Stimulated activated naive CD8-positive, alpha-beta T cell treated with anti-CD3 and anti-CD28 coated beads, Interleukin-15, Interleukin-2, amounts not matched to agents 100 ng/mL and 50 ng/mL, for 24 hours (primary cell): ENCODE data around the gene C16orf95.
A peak's percentile ranks its signal among the peaks of the same experiment; 100 is the strongest.

Experiments used
- H3K27ac Mint-ChIP-seq: one replicate; pipeline ENCODE4 v1.8.0; 2021; ENCODE audit warnings: mild to moderate bottlenecking, mixed read lengths
- H3K27me3 Mint-ChIP-seq: one replicate; pipeline ENCODE4 v1.8.0; 2021; ENCODE audit warnings: mixed read lengths
- H3K36me3 Mint-ChIP-seq: one replicate; pipeline ENCODE4 v1.8.0; 2021; ENCODE audit warnings: low read depth, mixed read lengths
- H3K4me1 Mint-ChIP-seq: one replicate; pipeline ENCODE4 v1.8.0; 2021; ENCODE audit warnings: low read depth, mixed read lengths
- H3K4me3 Mint-ChIP-seq: one replicate; pipeline ENCODE4 v1.8.0; 2021; ENCODE audit warnings: mild to moderate bottlenecking, mixed read lengths
- H3K9me3 Mint-ChIP-seq: one replicate; pipeline ENCODE4 v1.8.0; 2021; ENCODE audit warnings: mixed read lengths

Gene C16orf95

GRCh38 chr16:87352818-87353217, 35.6 kb upstream of the C16orf95 start:
- H3K27ac Mint-ChIP-seq: no peak overlapping the region
- no peaks in the 10 kb centered on the region for H3K4me1 Mint-ChIP-seq
- peaks cover 13% of the 10 kb centered on the region for H3K36me3 Mint-ChIP-seq
- no peaks in the 10 kb centered on the region for H3K9me3 Mint-ChIP-seq
- H3K4me3 Mint-ChIP-seq: no peak overlapping the region
- H3K27me3 Mint-ChIP-seq: no peaks in the 10 kb centered on the region

GRCh38 chr16:87351320-87351698, 34.1 kb upstream of the C16orf95 start:
- no peaks in the 10 kb centered on the region for H3K9me3 Mint-ChIP-seq
- peaks cover 14% of the 10 kb centered on the region for H3K36me3 Mint-ChIP-seq
- H3K4me3 Mint-ChIP-seq: no peak overlapping the region
- H3K4me1 Mint-ChIP-seq: no peaks in the 10 kb centered on the region
- no peaks in the 10 kb centered on the region for H3K27me3 Mint-ChIP-seq
- no peak overlapping the region for H3K27ac Mint-ChIP-seq

- H3K36me3 Mint-ChIP-seq: peaks cover 18% of the 10 kb centered on the region
- no peaks in the 10 kb centered on the region for H3K27me3 Mint-ChIP-seq
- H3K9me3 Mint-ChIP-seq: no peaks in the 10 kb centered on the region
- H3K4me1 Mint-ChIP-seq: peaks cover under 1% of the 10 kb centered on the region
- H3K27ac Mint-ChIP-seq: peak overlapping the region; percentile 21
- H3K4me3 Mint-ChIP-seq: no peak overlapping the region
Observed at GRCh38 chr16:87350681-87351319, 33.6 kb upstream of the C16orf95 start.

GRCh38 chr16:87350031-87350430, 32.8 kb upstream of the C16orf95 start:
- Mint-ChIP-seq H3K27me3 (no peaks in the 10 kb centered on the region), H3K9me3 (no peaks in the 10 kb centered on the region), H3K36me3 (peaks cover 16% of the 10 kb centered on the region), H3K4me1 (peaks cover 8% of the 10 kb centered on the region), H3K27ac (no peak overlapping the region), H3K4me3 (no peak overlapping the region)

GRCh38 chr16:87348616-87349157, 31.5 kb upstream of the C16orf95 start:
- H3K36me3 Mint-ChIP-seq: peaks cover 21% of the 10 kb centered on the region
- peaks cover 20% of the 10 kb centered on the region for H3K4me1 Mint-ChIP-seq
- H3K27ac Mint-ChIP-seq: no peak overlapping the region

GRCh38 chr16:87347932-87348615, 30.9 kb upstream of the C16orf95 start:
- H3K4me1 Mint-ChIP-seq: peaks cover 22% of the 10 kb centered on the region
- H3K4me3 Mint-ChIP-seq: no peak overlapping the region
- H3K27me3 Mint-ChIP-seq: no peaks in the 10 kb centered on the region
- H3K36me3 Mint-ChIP-seq: peaks cover 25% of the 10 kb centered on the region
- H3K27ac Mint-ChIP-seq: no peak overlapping the region
- H3K9me3 Mint-ChIP-seq: no peaks in the 10 kb centered on the region

More at GRCh38 chr16:87348616-87349157, 31.5 kb upstream of the C16orf95 start:
- no peaks in the 10 kb centered on the region for H3K9me3 Mint-ChIP-seq
- no peak overlapping the region for H3K4me3 Mint-ChIP-seq
- H3K27me3 Mint-ChIP-seq: no peaks in the 10 kb centered on the region

GRCh38 chr16:87346517-87347060, 29.4 kb upstream of the C16orf95 start:
- Mint-ChIP-seq H3K4me1 (peaks cover 26% of the 10 kb centered on the region), H3K9me3 (no peaks in the 10 kb centered on the region), H3K4me3 (no peak overlapping the region), H3K36me3 (peaks cover 40% of the 10 kb centered on the region), H3K27me3 (no peaks in the 10 kb centered on the region), H3K27ac (no peak overlapping the region)

- Mint-ChIP-seq H3K4me1 (peaks cover 26% of the 10 kb centered on the region), H3K4me3 (peak overlapping the region; percentile 59), H3K27ac (peak overlapping the region; percentile 94), H3K36me3 (peaks cover 44% of the 10 kb centered on the region), H3K27me3 (no peaks in the 10 kb centered on the region), H3K9me3 (no peaks in the 10 kb centered on the region)
Observed at GRCh38 chr16:87345726-87346424, 28.7 kb upstream of the C16orf95 start.

GRCh38 chr16:87344931-87345631, 27.9 kb upstream of the C16orf95 start:
- Mint-ChIP-seq H3K36me3 (peaks cover 52% of the 10 kb centered on the region), H3K4me3 (peak overlapping the region; percentile 59), H3K4me1 (peaks cover 26% of the 10 kb centered on the region), H3K27ac (peak overlapping the region; percentile 94), H3K27me3 (no peaks in the 10 kb centered on the region), H3K9me3 (no peaks in the 10 kb centered on the region)

- H3K27me3 Mint-ChIP-seq: no peaks in the 10 kb centered on the region
- H3K9me3 Mint-ChIP-seq: no peaks in the 10 kb centered on the region
- H3K27ac Mint-ChIP-seq: no peak overlapping the region
- H3K4me1 Mint-ChIP-seq: peaks cover 26% of the 10 kb centered on the region
- H3K4me3 Mint-ChIP-seq: no peak overlapping the region
- peaks cover 56% of the 10 kb centered on the region for H3K36me3 Mint-ChIP-seq
Observed at GRCh38 chr16:87344165-87344930, 27.2 kb upstream of the C16orf95 start.

- no peak overlapping the region for H3K27ac Mint-ChIP-seq
- H3K27me3 Mint-ChIP-seq: no peaks in the 10 kb centered on the region
- no peak overlapping the region for H3K4me3 Mint-ChIP-seq
- H3K4me1 Mint-ChIP-seq: peaks cover 29% of the 10 kb centered on the region
- H3K9me3 Mint-ChIP-seq: no peaks in the 10 kb centered on the region
- peaks cover 62% of the 10 kb centered on the region for H3K36me3 Mint-ChIP-seq
Observed at GRCh38 chr16:87343753-87344050, 26.5 kb upstream of the C16orf95 start.

GRCh38 chr16:87342978-87343752, 26.0 kb upstream of the C16orf95 start:
- Mint-ChIP-seq H3K27ac (no peak overlapping the region), H3K4me3 (no peak overlapping the region), H3K27me3 (no peaks in the 10 kb centered on the region), H3K9me3 (no peaks in the 10 kb centered on the region), H3K4me1 (peaks cover 30% of the 10 kb centered on the region), H3K36me3 (peaks cover 64% of the 10 kb centered on the region)

GRCh38 chr16:87342504-87342903, 25.3 kb upstream of the C16orf95 start:
- H3K27ac Mint-ChIP-seq: no peak overlapping the region
- peaks cover 36% of the 10 kb centered on the region for H3K4me1 Mint-ChIP-seq
- H3K27me3 Mint-ChIP-seq: no peaks in the 10 kb centered on the region
- no peak overlapping the region for H3K4me3 Mint-ChIP-seq
- peaks cover 64% of the 10 kb centered on the region for H3K36me3 Mint-ChIP-seq
- no peaks in the 10 kb centered on the region for H3K9me3 Mint-ChIP-seq
